Common myeloid progenitor, CD34-positive (primary cell): ENCODE measurements around the gene ERVFRD-1.

Source experiments
- CTCF ChIA-PET: fragments of 350-600 bp; sonication (Branson Sonifier 250); formaldehyde crosslinking; loops from one replicate; lab custom pipeline; 2021; ENCODE audit warnings: antibody characterized with exemption; lab: Charles Lee
- POLR2A ChIA-PET: fragments of 350-600 bp; sonication (Branson Sonifier 250); formaldehyde crosslinking; loops from one replicate; lab custom pipeline; 2021; ENCODE audit warnings: antibody characterized with exemption; lab: Charles Lee
- DNase-seq, 3 donors: peaks; one replicate each; pipeline versions ENCODE4 v3.0.0 to v3.0.0-alpha.2; 2013
- H3K27ac ChIP-seq, 2 experiments: 1 replicate in 1 of 2; 2 replicates in 1 of 2; pipeline ENCODE4 v1.7.0; 2013; ENCODE audit warnings: inconsistent platforms in 2 of 2, low read length in 2 of 2, mild to moderate bottlenecking in 2 of 2, low read depth in 1 of 2, moderate library complexity in 1 of 2; ENCODE audit not compliant: severe bottlenecking in 2 of 2, insufficient read depth in 1 of 2, poor library complexity in 1 of 2
- H3K27me3 ChIP-seq, 5 experiments: replicated peaks in 2 of 5; 1 replicate in 3 of 5; 2 replicates in 2 of 5; pipeline versions ENCODE4 v1.6.1 to v1.7.0; 2013; ENCODE audit warnings: low read length in 4 of 5, mild to moderate bottlenecking in 2 of 5, moderate library complexity in 2 of 5, inconsistent platforms in 1 of 5; ENCODE audit not compliant: insufficient read depth in 5 of 5, control insufficient read depth in 4 of 5
- H3K36me3 ChIP-seq, 4 experiments: 1 replicate in 2 of 4; 2 replicates in 2 of 4; pipeline versions ENCODE4 v1.6.1 to v1.7.0; 2013; ENCODE audit warnings: low read length in 3 of 4, control low read depth in 1 of 4, mild to moderate bottlenecking in 1 of 4; ENCODE audit not compliant: control insufficient read depth in 4 of 4, insufficient read depth in 4 of 4
- H3K4me1 ChIP-seq, 4 experiments: 1 replicate in 3 of 4; 2 replicates in 1 of 4; pipeline versions ENCODE4 v1.6.1 to v1.7.1; 2013; ENCODE audit warnings: low read length in 3 of 4, mild to moderate bottlenecking in 3 of 4, control low read depth in 1 of 4, inconsistent platforms in 1 of 4, moderate library complexity in 1 of 4; ENCODE audit not compliant: control insufficient read depth in 4 of 4, insufficient read depth in 4 of 4; ENCODE audit errors: control extremely low read depth in 1 of 4
- H3K4me3 ChIP-seq, 7 experiments: 1 replicate in 4 of 7; 2 replicates in 3 of 7; pipeline versions ENCODE4 v1.5.1 to v1.7.0; 2013; ENCODE audit warnings: mild to moderate bottlenecking in 7 of 7, low read length in 6 of 7, moderate library complexity in 6 of 7, inconsistent platforms in 2 of 7, low read depth in 2 of 7, control low read depth in 1 of 7; ENCODE audit not compliant: insufficient read depth in 4 of 7, control insufficient read depth in 1 of 7; ENCODE audit errors: extremely low read depth in 1 of 7
- H3K9me3 ChIP-seq, 5 experiments: 1 replicate in 4 of 5; 2 replicates in 1 of 5; pipeline versions ENCODE4 v1.6.1 to v1.7.1; 2013; ENCODE audit warnings: low read length in 4 of 5, mild to moderate bottlenecking in 2 of 5, inconsistent platforms in 1 of 5, low read depth in 1 of 5, moderate library complexity in 1 of 5; ENCODE audit not compliant: control insufficient read depth in 4 of 5, insufficient read depth in 2 of 5; ENCODE audit errors: control extremely low read depth in 1 of 5
- WGBS: methylation state at CpG from one replicate; pipeline ENCODE4 v1.1.5; 2013; ENCODE audit not compliant: insufficient coverage; 5-methylcytosine and 5-hydroxymethylcytosine counted together

Gene ERVFRD-1

DNA sequence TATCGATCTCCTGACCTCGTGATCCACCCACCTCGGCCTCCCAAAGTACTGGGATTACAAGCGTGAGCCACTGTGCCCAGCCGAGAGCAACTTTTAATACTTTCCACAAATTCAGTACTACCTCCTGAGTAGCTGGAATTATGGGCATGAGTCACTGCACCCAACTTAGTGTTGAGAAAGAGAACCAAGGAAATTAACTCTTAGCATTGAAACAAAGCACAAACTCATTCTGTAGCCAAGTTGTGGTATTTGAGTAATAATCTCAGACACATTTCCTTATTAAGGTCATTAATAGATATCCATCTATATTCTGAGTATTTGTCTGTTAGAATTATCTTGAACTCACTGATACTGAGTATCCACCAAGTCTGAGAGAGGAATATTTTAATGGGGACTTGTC is 53.1 kb downstream of the ERVFRD-1 start:
- no peak overlapping the region for H3K27ac ChIP-seq
- no peak for DNase-seq
- 95% methylated on average over 4 of the region's 5 CpGs for WGBS
- H3K4me3 ChIP-seq = no peak overlapping the region
- ChIA-PET CTCF (no interaction called here), POLR2A (no interaction called here)
- H3K27me3 ChIP-seq = peaks cover 0 to 2% (median 0%) of the 10 kb centered on the region in 5 experiments
- H3K36me3 ChIP-seq = no peaks in the 10 kb centered on the region
- H3K9me3 ChIP-seq = no peaks in the 10 kb centered on the region
- no peaks in the 10 kb centered on the region for H3K4me1 ChIP-seq

DNA sequence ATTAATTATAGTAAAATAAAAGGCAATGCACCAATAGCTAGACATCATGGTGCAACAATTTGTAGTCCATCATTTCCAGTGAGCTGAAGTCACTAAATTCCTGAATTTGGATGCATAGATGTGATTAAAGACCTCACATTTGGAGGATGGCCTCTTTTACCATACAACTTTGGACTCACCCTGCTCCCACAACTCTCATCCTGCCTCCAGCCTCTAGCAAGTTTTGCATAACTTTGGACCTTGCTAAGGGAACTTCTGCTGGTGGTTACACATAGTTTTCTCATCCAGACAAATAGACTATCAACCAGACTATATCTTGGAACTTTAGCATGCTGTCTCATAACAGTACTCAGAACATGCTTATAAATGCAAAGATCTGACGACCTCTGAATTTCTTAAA is 54.7 kb downstream of the ERVFRD-1 start:
- Histone ChIP-seq H3K27ac (no peak overlapping the region), H3K27me3 (peaks cover 0 to 2% (median 0%) of the 10 kb centered on the region in 5 experiments), H3K9me3 (no peaks in the 10 kb centered on the region), H3K4me1 (no peaks in the 10 kb centered on the region), H3K36me3 (no peaks in the 10 kb centered on the region), H3K4me3 (no peak overlapping the region)
- POLR2A ChIA-PET = no interaction called here
- CTCF ChIA-PET = interaction anchor here (1.1 to 1.3 kb wide), 4 partner anchors 10 to 105 kb away, joined by 3 to 6 read pairs (median 4); no protein-coding TSS in a partner anchor
- no CpG with 5 or more reads among the region's 1 CpG for WGBS
- DNase-seq = no peak

- H3K9me3 ChIP-seq = no peaks in the 10 kb centered on the region
- CTCF ChIA-PET = interaction anchor here (0.7 to 2.2 kb wide), 2 partner anchors 10 to 12 kb away, joined by 3 to 7 read pairs; no protein-coding TSS in a partner anchor
- POLR2A ChIA-PET = no interaction called here
- H3K27me3 ChIP-seq = peaks cover 0 to 11% (median 3%) of the 10 kb centered on the region in 5 experiments
- no peak overlapping the region for H3K4me3 ChIP-seq
- DNase-seq = no peak
- H3K4me1 ChIP-seq = no peaks in the 10 kb centered on the region
- H3K36me3 ChIP-seq = no peaks in the 10 kb centered on the region
- WGBS = 100% methylated on average over 1 of the region's 4 CpGs
- no peak overlapping the region for H3K27ac ChIP-seq
Measured at GRCh38 chr6:11055127-11055627, 56.3 kb downstream of the ERVFRD-1 start.

GRCh38 chr6:11054722-11055121 is 56.8 kb downstream of the ERVFRD-1 start:
- DNase-seq = no peak
- no peak overlapping the region for H3K4me3 ChIP-seq
- H3K27me3 ChIP-seq = peaks cover 0 to 14% (median 3%) of the 10 kb centered on the region in 5 experiments
- H3K27ac ChIP-seq = no peak overlapping the region
- WGBS = no CpG with 5 or more reads among the region's 1 CpG
- no peaks in the 10 kb centered on the region for H3K4me1 ChIP-seq
- H3K36me3 ChIP-seq = no peaks in the 10 kb centered on the region
- no peaks in the 10 kb centered on the region for H3K9me3 ChIP-seq
- CTCF ChIA-PET = interaction anchor here (0.7 to 2.2 kb wide), 2 partner anchors 11 to 12 kb away, joined by 3 to 7 read pairs; no protein-coding TSS in a partner anchor
- POLR2A ChIA-PET = no interaction called here

GRCh38 chr6:11053307-11053706 is 58.2 kb downstream of the ERVFRD-1 start:
- POLR2A ChIA-PET = no interaction called here
- no peaks in the 10 kb centered on the region for H3K36me3 ChIP-seq
- H3K9me3 ChIP-seq = no peaks in the 10 kb centered on the region
- 100% methylated on average over 4 of the region's 5 CpGs for WGBS
- no peak for DNase-seq
- H3K4me1 ChIP-seq = no peaks in the 10 kb centered on the region
- H3K4me3 ChIP-seq = no peak overlapping the region
- H3K27ac ChIP-seq = no peak overlapping the region
- peaks cover 2 to 22% (median 5%) of the 10 kb centered on the region in 5 experiments for H3K27me3 ChIP-seq
- CTCF ChIA-PET = interaction anchor here (0.8 to 1.0 kb wide), 3 partner anchors 15 to 575 kb away, joined by 3 to 4 read pairs (median 3); no protein-coding TSS in a partner anchor
